Tibial artery (tissue), 4 donors: ENCODE measurements around the gene FRAS1.
"Not testable (repeated sequence)": the region's sequence is repeated elsewhere in the genome, so short reads cannot be mapped to it uniquely, and the experiment has no call there.

ENCODE experiments used
- DNase-seq, 2 donors: peaks; one replicate each; pipeline ENCODE4 v3.0.0-alpha.2; 2019
- H3K27ac ChIP-seq, 2 donors: fragments of 200-600 bp; sonication (generic) in 1 of 2; 1 replicate in 1 of 2; 2 replicates in 1 of 2; pipeline ENCODE4 v1.5.1; 2018 to 2019; ENCODE audit warnings: mild to moderate bottlenecking in 1 of 2
- H3K27me3 ChIP-seq, 2 donors: fragments of 200-600 bp; sonication (generic) in 1 of 2; one replicate each; pipeline versions ENCODE4 v1.5.1 to v1.6.0; 2016 to 2019
- H3K36me3 ChIP-seq, 3 donors: fragments of 200-600 bp; sonication (generic) in 2 of 3; one replicate each; pipeline ENCODE4 v1.5.1; 2016 to 2019; ENCODE audit warnings: mild to moderate bottlenecking in 2 of 3
- H3K4me1 ChIP-seq, 4 donors: fragments of 200-600 bp; sonication (generic) in 2 of 4; 1 replicate in 3 of 4; 2 replicates in 1 of 4; pipeline ENCODE4 v1.5.1; 2016 to 2019
- H3K4me3 ChIP-seq, 2 donors: fragments of 200-600 bp; sonication (generic) in 1 of 2; 1 replicate in 1 of 2; 2 replicates in 1 of 2; pipeline ENCODE4 v1.5.1; 2018 to 2019; ENCODE audit warnings: mild to moderate bottlenecking in 2 of 2
- H3K9me3 ChIP-seq, 3 donors: fragments of 200-600 bp; sonication (generic) in 1 of 3; one replicate each; pipeline ENCODE4 v1.5.1; 2016 to 2019
- intact Hi-C: fragments of 100-400 bp; cut with DNase I; formaldehyde crosslinking; loops from one replicate; pipeline ENCODE4 v1.15.0; 2023; ENCODE audit warnings: low total_unique reads
- TF ChIP-seq, protein P1 (sequence below), 2 experiments: fragments of 200-600 bp in 1 of 2; fragments of 450-650 bp in 1 of 2; IDR thresholded peaks; one replicate each; pipeline ENCODE4 v1.5.1; 2017 to 2019; ENCODE audit warnings: antibody characterized with exemption in 2 of 2, mild to moderate bottlenecking in 1 of 2, moderate library complexity in 1 of 2

FRAS1 gene

DNA sequence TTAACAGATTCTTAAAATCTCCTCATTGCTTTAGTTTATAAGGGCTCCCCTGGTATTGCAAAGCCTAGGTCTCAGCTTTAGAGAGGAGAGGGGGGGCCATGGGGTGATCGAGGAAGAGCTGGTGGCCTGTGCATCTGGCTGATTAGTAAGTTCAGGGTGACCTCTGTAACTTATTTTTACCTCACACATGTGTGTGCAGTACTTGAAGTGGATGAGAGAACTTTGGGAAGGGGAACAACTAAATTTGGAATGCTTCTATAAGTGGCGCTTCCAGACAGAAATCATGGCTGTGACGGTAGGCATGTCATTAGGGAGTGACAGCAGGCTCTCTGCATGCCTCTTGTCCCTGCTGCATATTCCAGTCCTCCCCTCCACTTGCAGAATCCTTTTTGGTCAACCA lies 41.9 kb downstream of the FRAS1 start:
- Histone ChIP-seq H3K36me3 (no peaks in the 10 kb centered on the region), H3K4me1 (no peaks in the 10 kb centered on the region), H3K27me3 (no peaks in the 10 kb centered on the region), H3K9me3 (no peaks in the 10 kb centered on the region), H3K4me3 (no peak overlapping the region), H3K27ac (no peak overlapping the region)
- TF ChIP-seq, protein P1, sequence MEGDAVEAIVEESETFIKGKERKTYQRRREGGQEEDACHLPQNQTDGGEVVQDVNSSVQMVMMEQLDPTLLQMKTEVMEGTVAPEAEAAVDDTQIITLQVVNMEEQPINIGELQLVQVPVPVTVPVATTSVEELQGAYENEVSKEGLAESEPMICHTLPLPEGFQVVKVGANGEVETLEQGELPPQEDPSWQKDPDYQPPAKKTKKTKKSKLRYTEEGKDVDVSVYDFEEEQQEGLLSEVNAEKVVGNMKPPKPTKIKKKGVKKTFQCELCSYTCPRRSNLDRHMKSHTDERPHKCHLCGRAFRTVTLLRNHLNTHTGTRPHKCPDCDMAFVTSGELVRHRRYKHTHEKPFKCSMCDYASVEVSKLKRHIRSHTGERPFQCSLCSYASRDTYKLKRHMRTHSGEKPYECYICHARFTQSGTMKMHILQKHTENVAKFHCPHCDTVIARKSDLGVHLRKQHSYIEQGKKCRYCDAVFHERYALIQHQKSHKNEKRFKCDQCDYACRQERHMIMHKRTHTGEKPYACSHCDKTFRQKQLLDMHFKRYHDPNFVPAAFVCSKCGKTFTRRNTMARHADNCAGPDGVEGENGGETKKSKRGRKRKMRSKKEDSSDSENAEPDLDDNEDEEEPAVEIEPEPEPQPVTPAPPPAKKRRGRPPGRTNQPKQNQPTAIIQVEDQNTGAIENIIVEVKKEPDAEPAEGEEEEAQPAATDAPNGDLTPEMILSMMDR (IDR thresholded peaks at IDR 0.05) = no peak
- no peak for DNase-seq
- intact Hi-C loops = no loop called here

DNA sequence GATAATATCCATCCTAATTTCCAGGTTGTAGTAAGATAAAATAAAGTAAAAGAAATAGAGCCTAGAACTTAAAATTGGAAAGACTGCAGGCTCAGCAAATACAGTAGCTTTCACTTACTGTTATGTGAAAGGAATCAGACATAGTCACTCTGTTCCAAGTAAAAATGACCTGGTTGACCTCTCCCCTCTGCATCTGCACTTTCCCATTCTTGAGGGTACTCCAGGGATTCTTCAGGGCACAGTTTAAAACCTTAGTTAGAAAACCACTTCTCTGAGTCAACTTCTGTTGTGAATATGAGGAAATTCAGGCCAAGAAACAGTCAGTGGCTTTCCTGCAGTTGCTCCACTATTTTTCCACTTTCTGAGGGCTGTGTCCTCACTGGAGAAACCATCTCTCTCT lies 42.9 kb downstream of the FRAS1 start:
- TF ChIP-seq, protein P1 (IDR thresholded peaks at IDR 0.05) = no peak
- H3K9me3 ChIP-seq = no peaks in the 10 kb centered on the region
- H3K4me1 ChIP-seq = no peaks in the 10 kb centered on the region
- H3K27ac ChIP-seq = no peak overlapping the region
- no peaks in the 10 kb centered on the region for H3K27me3 ChIP-seq
- intact Hi-C loops = no loop called here
- DNase-seq = no peak
- no peak overlapping the region for H3K4me3 ChIP-seq
- H3K36me3 ChIP-seq = no peaks in the 10 kb centered on the region

DNA sequence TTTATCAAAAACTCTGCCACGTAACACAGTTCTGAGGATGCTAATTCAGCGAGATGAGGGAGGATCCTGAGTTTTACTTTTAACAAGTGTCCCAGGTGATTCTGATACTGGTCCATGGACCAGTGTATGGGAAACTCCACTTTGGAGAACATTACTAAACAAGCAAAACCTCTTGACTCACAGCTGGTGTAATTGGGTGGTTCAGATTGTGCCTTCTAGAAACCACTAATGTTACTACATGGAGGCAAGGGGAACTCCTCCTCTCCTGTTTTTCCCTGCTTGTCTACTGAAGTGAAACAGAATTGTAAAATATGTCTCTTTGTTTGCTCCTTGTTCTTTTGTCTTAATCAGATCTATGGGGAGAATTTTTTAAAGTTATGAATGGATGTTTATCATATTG lies 62.6 kb downstream of the FRAS1 start:
- H3K4me1 ChIP-seq = peaks cover 0 to 7% (median 0%) of the 10 kb centered on the region in 4 donors
- TF ChIP-seq, protein P1 (IDR thresholded peaks at IDR 0.05) = no peak
- no peak overlapping the region for H3K27ac ChIP-seq
- H3K36me3 ChIP-seq = no peaks in the 10 kb centered on the region
- no peak for DNase-seq
- intact Hi-C loops = no loop called here
- H3K4me3 ChIP-seq = no peak overlapping the region
- H3K9me3 ChIP-seq = no peaks in the 10 kb centered on the region
- H3K27me3 ChIP-seq = no peaks in the 10 kb centered on the region

DNA sequence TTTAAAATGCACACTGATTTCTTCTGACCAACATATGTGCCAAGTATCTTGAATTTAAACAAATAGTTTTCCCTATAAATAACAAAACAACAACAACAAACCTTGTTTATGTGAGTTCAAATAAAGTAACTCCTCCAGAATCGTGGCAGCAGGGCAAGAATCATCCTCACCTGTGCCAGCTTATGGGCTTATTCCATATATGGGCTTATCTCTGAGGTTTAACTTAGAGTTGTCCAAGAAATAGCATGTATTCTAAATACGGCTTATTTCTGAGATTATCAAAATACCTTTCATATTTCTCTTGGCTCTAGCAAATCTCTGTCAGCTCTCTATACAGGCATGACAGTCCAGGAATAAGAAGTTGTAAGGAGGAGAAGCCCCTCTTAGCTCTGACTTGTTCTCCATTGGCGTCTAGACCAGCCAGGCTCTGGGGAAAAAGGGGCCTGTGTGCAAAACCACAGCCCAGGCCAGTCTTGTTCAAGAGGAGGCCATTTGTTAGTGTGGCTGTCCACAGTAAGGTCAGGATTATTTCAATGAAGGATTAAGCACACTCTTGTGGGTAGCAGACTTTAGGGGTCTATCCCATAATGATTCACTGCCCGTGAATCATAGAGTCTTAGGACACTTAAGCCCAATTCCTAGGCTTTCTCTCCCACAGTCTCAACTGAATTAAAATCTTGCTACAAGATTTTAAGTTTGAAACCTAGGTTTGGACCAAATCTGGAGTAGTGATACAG lies 63.2 kb downstream of the FRAS1 start:
- intact Hi-C loops = no loop called here
- Histone ChIP-seq H3K27me3 (no peaks in the 10 kb centered on the region), H3K27ac (no peak overlapping the region)

DNA sequence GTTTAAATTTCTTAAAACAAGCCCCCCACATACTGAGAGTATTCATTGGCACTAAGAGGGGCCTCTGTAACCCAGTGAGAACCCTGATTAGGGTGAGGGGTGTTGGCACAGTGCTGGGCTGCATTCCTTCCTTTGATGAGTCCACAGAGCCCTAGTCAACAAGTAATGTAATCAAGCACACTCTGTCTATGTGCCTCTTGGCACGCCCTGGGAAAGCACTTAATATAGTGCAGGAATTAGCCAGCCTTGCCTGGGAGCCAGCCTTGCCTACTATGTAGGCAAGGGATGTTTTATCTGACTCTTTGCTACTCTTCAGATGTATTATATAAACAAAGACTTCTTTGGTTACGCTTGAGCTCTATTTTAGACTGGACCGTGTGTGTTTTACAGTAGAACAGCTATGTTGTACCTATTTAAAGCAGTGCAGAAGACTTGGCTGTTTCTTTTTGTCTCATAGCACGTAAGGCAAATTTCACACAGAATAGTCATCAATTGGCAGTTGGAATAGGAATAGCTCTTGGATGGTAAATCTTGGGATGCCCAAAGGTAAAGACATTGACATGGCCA lies 64.3 kb downstream of the FRAS1 start:
- H3K36me3 ChIP-seq = no peaks in the 10 kb centered on the region
- no peak overlapping the region for H3K4me3 ChIP-seq
- H3K27ac ChIP-seq = no peak overlapping the region
- peaks cover 0 to 7% (median 0%) of the 10 kb centered on the region in 4 donors for H3K4me1 ChIP-seq
- H3K9me3 ChIP-seq = no peaks in the 10 kb centered on the region
- TF ChIP-seq, protein P1 (IDR thresholded peaks at IDR 0.05) = no peak
- H3K27me3 ChIP-seq = no peaks in the 10 kb centered on the region
- DNase-seq = no peak
- intact Hi-C loops = no loop called here

More for the DNA sequence above, 63.2 kb downstream of the FRAS1 start:
- no peak overlapping the region for H3K4me3 ChIP-seq
- H3K4me1 ChIP-seq = peaks cover 0 to 7% (median 0%) of the 10 kb centered on the region in 4 donors
- TF ChIP-seq, protein P1 (IDR thresholded peaks at IDR 0.05) = no peak
- no peak for DNase-seq
- H3K36me3 ChIP-seq = no peaks in the 10 kb centered on the region
- H3K9me3 ChIP-seq = no peaks in the 10 kb centered on the region

DNA sequence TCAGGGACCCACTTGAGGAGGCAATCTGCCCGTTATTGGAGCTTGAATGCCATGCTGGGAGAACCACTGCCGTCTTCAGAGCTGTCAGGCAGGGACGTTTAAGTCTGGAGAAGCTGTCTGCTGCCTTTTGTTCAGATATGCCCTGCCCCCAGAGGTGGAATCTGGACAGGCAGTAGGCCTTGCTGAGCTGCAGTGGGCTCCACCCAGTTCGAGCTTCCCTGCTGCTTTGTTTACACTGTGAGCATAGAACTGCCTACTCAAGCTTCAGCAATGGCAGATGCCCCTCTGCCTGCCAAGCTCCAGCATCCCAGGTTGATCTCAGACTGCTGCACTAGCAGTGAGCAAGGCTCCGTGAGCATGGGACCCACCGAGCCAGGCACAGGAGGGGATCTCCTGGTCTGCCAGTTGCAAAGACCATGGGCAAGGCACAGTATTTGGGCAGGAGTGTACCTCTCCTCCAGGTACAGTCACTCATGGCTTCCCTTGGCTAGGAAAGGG lies 68.8 kb downstream of the FRAS1 start:
- H3K27me3 ChIP-seq = not testable (repeated sequence)

More for the DNA sequence above, 68.8 kb downstream of the FRAS1 start:
- H3K4me1 ChIP-seq, H3K4me3 ChIP-seq, H3K36me3 ChIP-seq, intact Hi-C loops, DNase-seq, H3K27ac ChIP-seq, H3K9me3 ChIP-seq: not testable (repeated sequence)
